H1 (cell line): Measurements from ENCODE around the gene ARHGAP8. TPM values are rescaled to one million over a fixed set of nuclear protein-coding genes. Genes with fewer than 3 reads are reported as not detected.

Source experiments
- CTCF ChIA-PET: fragments of 300-600 bp; sonication (Branson Sonifier 250); formaldehyde crosslinking; loops from one replicate; lab custom pipeline; 2021; ENCODE audit not compliant: partially characterized antibody; lab: Charles Lee
- POLR2A ChIA-PET: fragments of 300-600 bp; sonication (Branson Sonifier 250); formaldehyde crosslinking; loops from one replicate; lab custom pipeline; 2021; ENCODE audit warnings: inconsistent platforms; ENCODE audit not compliant: partially characterized antibody; lab: Charles Lee
- DNase-seq, 2 experiments: peaks; one replicate each; pipeline versions ENCODE4 v3.0.0 to v3.0.0-alpha.2; 2010 to 2022; ENCODE audit warnings: low spot score in 2 of 2, low read depth in 1 of 2, mixed read lengths in 1 of 2
- FAIRE-seq: peaks from 2 replicates; lab custom pipeline; 2011; peaks lifted over from hg19 to GRCh38; lab: Jason Lieb, UNC
- H2AFZ ChIP-seq: 2 replicates; pipeline ENCODE4 v1.8.1; 2012; ENCODE audit warnings: low read length, inconsistent platforms
- H2AK5ac ChIP-seq: 2 replicates; pipeline ENCODE4 v1.6.1; 2013; ENCODE audit warnings: low read depth, low read length
- H2BK120ac ChIP-seq: replicated peaks from 2 replicates; pipeline ENCODE3; 2013; ENCODE audit warnings: low read depth, low read length, inconsistent platforms
- H2BK12ac ChIP-seq: 2 replicates; pipeline ENCODE4 v1.6.1; 2013; ENCODE audit warnings: low read depth, low read length
- H2BK15ac ChIP-seq: 2 replicates; pipeline ENCODE4 v1.6.1; 2013; ENCODE audit warnings: low read length
- H2BK20ac ChIP-seq: 2 replicates; pipeline ENCODE4 v1.6.1; 2013; ENCODE audit warnings: low read length
- H2BK5ac ChIP-seq: 2 replicates; pipeline ENCODE4 v1.6.1; 2013; ENCODE audit warnings: low read depth, low read length
- H3K14ac ChIP-seq: 2 replicates; pipeline ENCODE4 v1.6.1; 2013; ENCODE audit warnings: inconsistent platforms; ENCODE audit not compliant: insufficient read length
- H3K18ac ChIP-seq: 2 replicates; pipeline ENCODE4 v1.6.1; 2013; ENCODE audit warnings: low read length; ENCODE audit errors: extremely low read depth
- H3K23ac ChIP-seq: 2 replicates; pipeline ENCODE4 v1.6.1; 2013; ENCODE audit warnings: inconsistent platforms; ENCODE audit not compliant: insufficient read length
- H3K23me2 ChIP-seq: 2 replicates; pipeline ENCODE4 v1.6.1; 2013; ENCODE audit warnings: low read depth, low read length
- H3K27ac ChIP-seq: 2 replicates; pipeline ENCODE4 v1.6.1; 2011; ENCODE audit warnings: low read depth, low read length, inconsistent platforms
- H3K27me3 ChIP-seq, 4 experiments: replicated peaks in 1 of 4; 1 replicate in 1 of 4; 2 replicates in 3 of 4; pipeline versions ENCODE4 v1.6.1 to v1.8.1; 2011 to 2013; ENCODE audit warnings: low read length in 3 of 4, mild to moderate bottlenecking in 3 of 4, inconsistent platforms in 2 of 4, mixed read lengths in 2 of 4, moderate library complexity in 1 of 4; ENCODE audit not compliant: control insufficient read depth in 3 of 4, insufficient read depth in 3 of 4; ENCODE audit errors: extremely low read depth in 1 of 4
- H3K36me3 ChIP-seq, 4 experiments: 2 replicates each; pipeline versions ENCODE4 v1.6.1 to v1.8.1; 2011 to 2013; ENCODE audit warnings: mild to moderate bottlenecking in 4 of 4, low read length in 3 of 4, moderate library complexity in 2 of 4, control low read depth in 1 of 4, inconsistent platforms in 1 of 4; ENCODE audit not compliant: insufficient read depth in 4 of 4, control insufficient read depth in 2 of 4
- H3K4ac ChIP-seq: replicated peaks from 2 replicates; pipeline ENCODE3; 2013; ENCODE audit warnings: low read length, low read depth, mixed read lengths, inconsistent platforms; ENCODE audit not compliant: insufficient read length
- H3K4me1 ChIP-seq, 4 experiments: replicated peaks in 1 of 4; 1 replicate in 1 of 4; 2 replicates in 3 of 4; pipeline versions ENCODE4 v1.6.1 to v1.8.1; 2011 to 2013; ENCODE audit warnings: low read length in 3 of 4, inconsistent platforms in 2 of 4, mixed read lengths in 1 of 4; ENCODE audit not compliant: insufficient read depth in 4 of 4, control insufficient read depth in 3 of 4
- H3K4me2 ChIP-seq, 2 experiments: 2 replicates each; pipeline versions ENCODE4 v1.6.1 to v1.8.1; 2011 to 2013; ENCODE audit warnings: low read depth in 2 of 2, low read length in 2 of 2, control low read depth in 1 of 2, inconsistent platforms in 1 of 2, mild to moderate bottlenecking in 1 of 2; ENCODE audit not compliant: insufficient read depth in 1 of 2
- H3K4me3 ChIP-seq, 4 experiments: fragments of 200-600, 300-600 bp in 1 of 4; sonication (generic), shearing (Covaris generic), sonication (Bioruptor Twin) in 1 of 4; 2 replicates each; pipeline versions ENCODE4 v1.5.1 to v1.8.1; 2011 to 2016; ENCODE audit warnings: low read length in 4 of 4, low read depth in 3 of 4, control low read depth in 2 of 4, inconsistent platforms in 2 of 4, mild to moderate bottlenecking in 2 of 4, mixed read lengths in 1 of 4, moderate library complexity in 1 of 4; ENCODE audit not compliant: insufficient read depth in 2 of 4; ENCODE audit errors: extremely low read depth in 1 of 4
- H3K56ac ChIP-seq: replicated peaks from 2 replicates; pipeline ENCODE3; 2013; ENCODE audit warnings: low read depth, mild to moderate bottlenecking, mixed read lengths, low read length, inconsistent platforms; ENCODE audit not compliant: insufficient read length
- H3K79me1 ChIP-seq: 2 replicates; pipeline ENCODE4 v1.6.1; 2013; ENCODE audit warnings: low read depth, low read length, control low read depth
- H3K79me2 ChIP-seq, 2 experiments: 2 replicates each; pipeline versions ENCODE4 v1.6.1 to v1.8.1; 2012 to 2013; ENCODE audit warnings: low read length in 2 of 2, mild to moderate bottlenecking in 2 of 2, inconsistent platforms in 1 of 2; ENCODE audit not compliant: insufficient read depth in 2 of 2, control insufficient read depth in 1 of 2
- H3K9ac ChIP-seq, 4 experiments: replicated peaks in 1 of 4; 1 replicate in 1 of 4; 2 replicates in 3 of 4; pipeline versions ENCODE4 v1.6.1 to v1.8.1; 2011 to 2013; ENCODE audit warnings: low read depth in 3 of 4, low read length in 3 of 4, control low read depth in 2 of 4, mild to moderate bottlenecking in 2 of 4, moderate library complexity in 2 of 4, inconsistent platforms in 1 of 4; ENCODE audit errors: extremely low read depth in 1 of 4
- H3K9me3 ChIP-seq, 2 experiments: 2 replicates each; pipeline versions ENCODE4 v1.6.1 to v1.8.1; 2012 to 2013; ENCODE audit warnings: mild to moderate bottlenecking in 2 of 2, moderate library complexity in 2 of 2, control low read depth in 1 of 2, inconsistent platforms in 1 of 2, low read depth in 1 of 2, low read length in 1 of 2, mixed read lengths in 1 of 2; ENCODE audit not compliant: insufficient read depth in 2 of 2
- H4K20me1 ChIP-seq, 2 experiments: replicated peaks in 1 of 2; 2 replicates each; pipeline versions ENCODE3 to v1.8.1; 2011 to 2013; ENCODE audit warnings: inconsistent platforms in 2 of 2, low read length in 2 of 2, mild to moderate bottlenecking in 1 of 2; ENCODE audit not compliant: insufficient read depth in 2 of 2, control insufficient read depth in 1 of 2
- H4K5ac ChIP-seq: 2 replicates; pipeline ENCODE4 v1.6.1; 2013; ENCODE audit warnings: low read length, low read depth, mixed read lengths, inconsistent platforms; ENCODE audit not compliant: insufficient read length
- H4K8ac ChIP-seq: 2 replicates; pipeline ENCODE4 v1.8.0; 2013; ENCODE audit warnings: mild to moderate bottlenecking, moderate library complexity, low read length, inconsistent platforms; ENCODE audit not compliant: insufficient read depth; ENCODE audit errors: extremely low read depth
- H4K91ac ChIP-seq: replicated peaks from 2 replicates; pipeline ENCODE3; 2013; ENCODE audit warnings: low read length, mixed read lengths, inconsistent platforms; ENCODE audit not compliant: insufficient read length
- WGBS, 2 experiments: shearing (Covaris generic) in 1 of 2; methylation state at CpG; one replicate each; pipeline versions ENCODE4 v1.1.6 to v1.1.7; 2013 to 2015; ENCODE audit warnings: low lambda C conversion rate in 2 of 2, mixed read lengths in 2 of 2, inconsistent platforms in 1 of 2, low coverage in 1 of 2, missing lambda C conversion rate in 1 of 2; ENCODE audit not compliant: insufficient replicate concordance in 2 of 2, insufficient coverage in 1 of 2, insufficient read length in 1 of 2; ENCODE audit errors: extremely low coverage in 1 of 2, missing lambda C conversion rate in 1 of 2; 5-methylcytosine and 5-hydroxymethylcytosine counted together
- polyA plus RNA-seq, 7 experiments: library from polyadenylated mRNA; depleted of rRNA in 3 of 7; stranded (reverse) in 5 of 7; unstranded in 2 of 7; fragments of >200 nt in 5 of 7; fragments of 200-250 nt in 2 of 7; gene quantifications; 1 replicate in 5 of 7; 2 replicates in 1 of 7; 4 replicates in 1 of 7; pipeline versions ENCODE4 v1.2.1 to v1.2.3, GENCODE V29; 2011 to 2013; ENCODE audit warnings: missing spikeins in 2 of 7, mixed read lengths in 2 of 7
- total RNA-seq: library from RNA; stranded (reverse); fragmentation: NEBNext Ultra II Directional; extraction: Animal tissue kit (Norgen Biotek cat#: 25700); gene quantifications from 2 replicates; pipeline ENCODE4 v1.2.1, GENCODE V29; 2021
- TF ChIP-seq, protein P1 (sequence below): IDR thresholded peaks from 2 replicates; pipeline ENCODE4 v1.6.1; 2011; ENCODE audit warnings: low read depth, mild to moderate bottlenecking, low read length; ENCODE audit not compliant: insufficient read depth

Gene ARHGAP8
- total and polyA plus RNA-seq, 2 of the 8 experiments (the other 6 are each of a cell fraction or from before 2014, with no cell fraction given), result 35.6 to 47.7 TPM

DNA sequence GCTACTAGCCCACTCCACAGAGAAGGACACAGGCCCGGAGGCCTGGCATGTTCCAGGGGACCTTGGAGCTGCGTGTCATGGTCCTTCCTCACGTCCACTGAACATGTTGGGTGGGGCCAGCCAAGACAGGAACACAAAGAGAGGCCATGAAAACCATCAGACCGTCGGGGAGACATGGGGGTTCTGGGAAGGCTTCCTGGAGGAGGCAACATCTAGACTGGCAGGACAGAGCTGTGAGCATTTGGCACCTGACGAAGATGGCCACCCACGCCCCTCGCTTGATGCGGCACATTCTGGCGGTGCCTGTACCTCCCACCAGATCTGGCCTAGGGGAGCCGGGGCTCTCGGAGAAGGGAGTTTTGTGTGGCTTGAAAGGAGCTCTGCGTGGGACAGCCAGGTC lies 24.7 kb upstream of the ARHGAP8 start:
- H3K9ac ChIP-seq, result no peak overlapping the region
- peaks cover 0 to 12% of the 10 kb centered on the region in 2 experiments for H4K20me1 ChIP-seq
- no peak overlapping the region for H3K23ac ChIP-seq
- H3K4me2 ChIP-seq, result no peak overlapping the region
- H2BK120ac ChIP-seq, result no peak overlapping the region
- H3K23me2 ChIP-seq, result no peaks in the 10 kb centered on the region
- no peak overlapping the region; the same call in 1 of the 2 replicates for H3K27ac ChIP-seq
- no peak for DNase-seq
- POLR2A ChIA-PET, result interaction anchor here (1.1 kb wide), 1 partner anchor 9 kb away, joined by 3 read pairs; no protein-coding TSS in a partner anchor
- no peak overlapping the region for H3K18ac ChIP-seq
- H3K36me3 ChIP-seq, result no peaks in the 10 kb centered on the region; a peak in 1 of 8 replicates
- no peak overlapping the region for H4K91ac ChIP-seq
- no peak overlapping the region for H2BK20ac ChIP-seq
- WGBS, 2 experiments, result 90% methylated on average over 12 of the region's 13 CpGs; no CpG with 5 or more reads in 1 of the 2 experiments
- H3K14ac ChIP-seq, result no peak overlapping the region
- no peak overlapping the region for H2AFZ ChIP-seq
- H3K27me3 ChIP-seq, result no peaks in the 10 kb centered on the region
- no peak for FAIRE-seq
- no peaks in the 10 kb centered on the region for H3K9me3 ChIP-seq
- no peaks in the 10 kb centered on the region for H3K79me1 ChIP-seq
- H3K4me3 ChIP-seq, result no peak overlapping the region
- CTCF ChIA-PET, result interaction anchor here (0.6 to 4.0 kb wide), 4 partner anchors 8 to 55 kb away, joined by 3 to 21 read pairs (median 4); no protein-coding TSS in a partner anchor
- H3K4ac ChIP-seq, result no peak overlapping the region
- peaks cover 0 to 1% (median 0%) of the 10 kb centered on the region in 4 experiments; a peak in 1 of 7 replicates for H3K4me1 ChIP-seq
- H2BK15ac ChIP-seq, result no peak overlapping the region
- no peak overlapping the region for H4K5ac ChIP-seq
- no peak overlapping the region for H3K56ac ChIP-seq
- H2AK5ac ChIP-seq, result no peak overlapping the region
- no peak overlapping the region for H4K8ac ChIP-seq
- no peak overlapping the region for H2BK12ac ChIP-seq
- no peak overlapping the region for H2BK5ac ChIP-seq
- H3K79me2 ChIP-seq, result no peaks in the 10 kb centered on the region
- TF ChIP-seq, protein P1, sequence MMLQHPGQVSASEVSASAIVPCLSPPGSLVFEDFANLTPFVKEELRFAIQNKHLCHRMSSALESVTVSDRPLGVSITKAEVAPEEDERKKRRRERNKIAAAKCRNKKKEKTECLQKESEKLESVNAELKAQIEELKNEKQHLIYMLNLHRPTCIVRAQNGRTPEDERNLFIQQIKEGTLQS, result no peak
